Suprapubic skin (tissue), 3 donors: ENCODE results near the gene CA6.
"Not testable (repeated sequence)": the region's sequence is repeated elsewhere in the genome, so short reads cannot be mapped to it uniquely, and the experiment has no call there.

Experiments
- POLR2AphosphoS5 ChIP-seq, 3 donors: sonication (generic); formaldehyde crosslinking; IDR thresholded peaks; one replicate each; pipeline ENCODE4 v1.6.1; 2017; ENCODE audit warnings: antibody characterized with exemption in 3 of 3
- TF ChIP-seq, protein P1 (sequence below), 2 donors: fragments of 200-600 bp in 1 of 2; fragments of 450-650 bp in 1 of 2; sonication (generic) in 1 of 2; IDR thresholded peaks; one replicate each; pipeline ENCODE4 v1.5.1; 2016 to 2019; ENCODE audit warnings: antibody characterized with exemption in 2 of 2, mild to moderate bottlenecking in 1 of 2, moderate library complexity in 1 of 2

DNA sequence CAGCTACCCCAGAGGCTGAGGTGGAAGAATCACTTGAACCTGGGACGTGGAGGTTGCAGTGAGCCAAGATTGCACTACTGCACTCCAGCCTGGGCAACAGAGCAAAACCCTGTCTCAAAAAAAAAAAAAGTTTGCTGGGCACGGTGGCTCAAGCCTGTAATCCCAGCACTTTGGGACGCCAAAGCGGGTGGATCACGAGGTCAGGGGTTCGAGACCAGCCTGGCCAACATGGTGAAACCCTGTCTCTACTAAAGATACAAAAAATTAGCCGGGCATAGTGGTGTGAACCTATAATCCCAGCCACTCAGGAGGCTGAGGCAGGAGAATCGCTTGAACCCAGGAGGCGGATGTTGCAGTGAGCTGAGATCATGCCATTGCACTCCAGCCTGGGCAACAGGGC, 23.2 kb downstream of the CA6 start:
- TF ChIP-seq POLR2AphosphoS5 (IDR thresholded peaks at IDR 0.05): not testable (repeated sequence)
- TF ChIP-seq, protein P1, sequence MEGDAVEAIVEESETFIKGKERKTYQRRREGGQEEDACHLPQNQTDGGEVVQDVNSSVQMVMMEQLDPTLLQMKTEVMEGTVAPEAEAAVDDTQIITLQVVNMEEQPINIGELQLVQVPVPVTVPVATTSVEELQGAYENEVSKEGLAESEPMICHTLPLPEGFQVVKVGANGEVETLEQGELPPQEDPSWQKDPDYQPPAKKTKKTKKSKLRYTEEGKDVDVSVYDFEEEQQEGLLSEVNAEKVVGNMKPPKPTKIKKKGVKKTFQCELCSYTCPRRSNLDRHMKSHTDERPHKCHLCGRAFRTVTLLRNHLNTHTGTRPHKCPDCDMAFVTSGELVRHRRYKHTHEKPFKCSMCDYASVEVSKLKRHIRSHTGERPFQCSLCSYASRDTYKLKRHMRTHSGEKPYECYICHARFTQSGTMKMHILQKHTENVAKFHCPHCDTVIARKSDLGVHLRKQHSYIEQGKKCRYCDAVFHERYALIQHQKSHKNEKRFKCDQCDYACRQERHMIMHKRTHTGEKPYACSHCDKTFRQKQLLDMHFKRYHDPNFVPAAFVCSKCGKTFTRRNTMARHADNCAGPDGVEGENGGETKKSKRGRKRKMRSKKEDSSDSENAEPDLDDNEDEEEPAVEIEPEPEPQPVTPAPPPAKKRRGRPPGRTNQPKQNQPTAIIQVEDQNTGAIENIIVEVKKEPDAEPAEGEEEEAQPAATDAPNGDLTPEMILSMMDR (IDR thresholded peaks at IDR 0.05): not testable (repeated sequence)
